SK-N-SH (cell line): Measurements from ENCODE around the gene YES1. TPM values are rescaled to one million over a fixed set of nuclear protein-coding genes. Genes with fewer than 3 reads are reported as not detected.

Experiments used
- CTCF ChIA-PET: fragments of 300-600, 350-600 bp; formaldehyde crosslinking; extraction: SDS; loops from one replicate; lab custom pipeline; 2021; lab: Yijun Ruan, JAX
- POLR2A ChIA-PET: fragments of 350-600 bp; sonication (Branson Sonifier 250); formaldehyde crosslinking; extraction: SDS; loops from one replicate; lab custom pipeline; 2020; ENCODE audit warnings: antibody characterized with exemption, inconsistent platforms; lab: Yijun Ruan, JAX
- DNase-seq: peaks from one replicate; pipeline ENCODE4 v3.0.0; 2012
- H2AFZ ChIP-seq: fragments of 200-600 bp; sonication (generic); 2 replicates; pipeline ENCODE4 v1.8.1; 2016; ENCODE audit warnings: antibody characterized with exemption, mild to moderate bottlenecking, low read depth
- H3F3A ChIP-seq: fragments of 200-600 bp; sonication (generic); replicated peaks from 2 replicates; pipeline ENCODE3; 2016; ENCODE audit warnings: antibody characterized with exemption, mild to moderate bottlenecking; ENCODE audit not compliant: insufficient read depth
- H3K27ac ChIP-seq, 2 experiments: fragments of 200-500 bp in 1 of 2; fragments of 200-600 bp in 1 of 2; sonication (Bioruptor generic) in 1 of 2; sonication (generic), shearing (Covaris generic) in 1 of 2; 2 replicates each; pipeline versions ENCODE4 v1.5.1 to v1.6.1; 2014 to 2016; ENCODE audit warnings: low read depth in 2 of 2, inconsistent platforms in 1 of 2, low read length in 1 of 2, mild to moderate bottlenecking in 1 of 2, mixed read lengths in 1 of 2
- H3K27me3 ChIP-seq: fragments of 200-600 bp; sonication (generic), shearing (Covaris generic); 2 replicates; pipeline ENCODE4 v1.6.1; 2016; ENCODE audit warnings: mixed run types; ENCODE audit not compliant: insufficient read depth
- H3K36me3 ChIP-seq, 2 experiments: fragments of 200-500 bp in 1 of 2; fragments of 200-600 bp in 1 of 2; sonication (Bioruptor generic) in 1 of 2; sonication (generic) in 1 of 2; replicated peaks in 1 of 2; 2 replicates each; pipeline versions ENCODE3 to v1.5.1; 2014 to 2016; ENCODE audit warnings: low read length in 1 of 2, mild to moderate bottlenecking in 1 of 2; ENCODE audit not compliant: insufficient read depth in 2 of 2, control insufficient read depth in 1 of 2
- H3K4me1 ChIP-seq, 2 experiments: fragments of 200-500 bp in 1 of 2; fragments of 200-600 bp in 1 of 2; sonication (Bioruptor generic) in 1 of 2; sonication (generic), shearing (Covaris generic) in 1 of 2; 2 replicates each; pipeline versions ENCODE4 v1.5.1 to v1.6.1; 2014 to 2016; ENCODE audit warnings: low read depth in 1 of 2, low read length in 1 of 2, mixed run types in 1 of 2; ENCODE audit not compliant: insufficient read depth in 2 of 2, control insufficient read depth in 1 of 2
- H3K4me2 ChIP-seq: fragments of 200-600 bp; sonication (generic), shearing (Covaris generic); 2 replicates; pipeline ENCODE4 v1.6.1; 2017; ENCODE audit warnings: mixed run types
- H3K4me3 ChIP-seq, 2 experiments: fragments of 200-500 bp in 1 of 2; fragments of 200-600 bp in 1 of 2; sonication (Bioruptor generic) in 1 of 2; sonication (generic), shearing (Covaris generic) in 1 of 2; 2 replicates each; pipeline versions ENCODE4 v1.5.1 to v1.8.1; 2014 to 2016; ENCODE audit warnings: low read depth in 2 of 2, inconsistent platforms in 1 of 2, low read length in 1 of 2, mild to moderate bottlenecking in 1 of 2, mixed read lengths in 1 of 2, moderate library complexity in 1 of 2
- H3K79me2 ChIP-seq: fragments of 200-600 bp; sonication (generic); 2 replicates; pipeline ENCODE4 v1.8.1; 2017; ENCODE audit warnings: mild to moderate bottlenecking; ENCODE audit not compliant: insufficient read depth
- H3K9ac ChIP-seq: fragments of 200-600 bp; sonication (generic); 2 replicates; pipeline ENCODE4 v1.6.1; 2017; ENCODE audit warnings: mixed run types
- H3K9me2 ChIP-seq: fragments of 200-600 bp; sonication (generic); 2 replicates; pipeline ENCODE4 v1.6.1; 2017; ENCODE audit warnings: mixed run types
- H3K9me3 ChIP-seq: fragments of 200-600 bp; sonication (generic); 2 replicates; pipeline ENCODE4 v1.6.1; 2017; ENCODE audit warnings: mixed run types, mild to moderate bottlenecking, moderate library complexity
- H4K20me1 ChIP-seq: fragments of 200-600 bp; sonication (generic); 2 replicates; pipeline ENCODE4 v1.6.1; 2017; ENCODE audit warnings: mild to moderate bottlenecking, mixed run types; ENCODE audit not compliant: insufficient read depth
- CHD2 ChIP-seq: fragments of 150-350 bp; IDR thresholded peaks from 2 replicates; pipeline ENCODE4 v1.6.1; 2018; ENCODE audit warnings: low read length; ENCODE audit not compliant: partially characterized antibody
- CTCF ChIP-seq: fragments of 200-600 bp; sonication (generic); IDR thresholded peaks from 2 replicates; pipeline ENCODE4 v1.6.1; 2017; ENCODE audit warnings: antibody characterized with exemption, mild to moderate bottlenecking, moderate library complexity
- ELF1 ChIP-seq: IDR thresholded peaks from 2 replicates; pipeline ENCODE4 v1.4.0; 2012
- EZH2phosphoT487 ChIP-seq: fragments of 200-600 bp; sonication (generic); IDR thresholded peaks from 2 replicates; pipeline ENCODE4 v1.6.1; 2017; ENCODE audit warnings: low read depth, mixed run types, mild to moderate bottlenecking, antibody characterized with exemption, moderate library complexity, borderline replicate concordance
- FOXJ3 ChIP-seq: sonication (generic); formaldehyde crosslinking; IDR thresholded peaks from 2 replicates; pipeline ENCODE4 v1.5.1; 2020; ENCODE audit warnings: mild to moderate bottlenecking, missing genetic modification reagents
- FOXM1 ChIP-seq: IDR thresholded peaks from 2 replicates; pipeline ENCODE4 v1.4.0; 2012; ENCODE audit warnings: low read depth, mild to moderate bottlenecking
- GABPA ChIP-seq: IDR thresholded peaks from 2 replicates; pipeline ENCODE4 v1.4.0; 2012; ENCODE audit warnings: low read depth, mild to moderate bottlenecking
- GATA2 ChIP-seq: sonication (generic); formaldehyde crosslinking; IDR thresholded peaks from 2 replicates; pipeline ENCODE4 v1.5.0; 2020; ENCODE audit warnings: mild to moderate bottlenecking, missing genetic modification reagents
- IRF3 ChIP-seq: fragments of 150-350 bp; IDR thresholded peaks from 2 replicates; pipeline ENCODE4 v1.6.1; 2016; ENCODE audit warnings: mild to moderate bottlenecking, low read depth, low read length
- JUND ChIP-seq: IDR thresholded peaks from 2 replicates; pipeline ENCODE4 v1.4.0; 2012
- MAX ChIP-seq: IDR thresholded peaks from 2 replicates; pipeline ENCODE4 v1.4.0; 2012; ENCODE audit warnings: low read depth
- RCOR1 ChIP-seq: fragments of 150-350 bp; IDR thresholded peaks from 2 replicates; pipeline ENCODE4 v1.6.1; 2017; ENCODE audit warnings: antibody characterized with exemption, low read length
- REST ChIP-seq: IDR thresholded peaks from 2 replicates; pipeline ENCODE4 v1.6.1; 2012; ENCODE audit warnings: mild to moderate bottlenecking, low read depth, low read length, moderate library complexity
- TAF1 ChIP-seq: IDR thresholded peaks from 2 replicates; pipeline ENCODE4 v1.6.1; 2012; ENCODE audit warnings: low read depth, mild to moderate bottlenecking, low read length, moderate library complexity, borderline replicate concordance
- YY1 ChIP-seq: IDR thresholded peaks from 2 replicates; pipeline ENCODE4 v1.4.0; 2012; ENCODE audit warnings: low read depth, mild to moderate bottlenecking
- WGBS: methylation state at CpG from one replicate; pipeline ENCODE4 v1.1.6; 2017; ENCODE audit warnings: low lambda C conversion rate; 5-methylcytosine and 5-hydroxymethylcytosine counted together
- polyA plus RNA-seq, 3 experiments: library from polyadenylated mRNA; depleted of rRNA; stranded (reverse); fragments of >200 nt; gene quantifications; 2 replicates each; pipeline ENCODE4 v1.2.3, GENCODE V29; 2012

The YES1 gene
- polyA plus RNA-seq, 1 of the 3 experiments (the other 2 are of a cell fraction), result 7.9 TPM

GRCh38 chr18:680392-680791, 131.7 kb downstream of the YES1 start:
- POLR2A ChIA-PET, result no interaction called here
- CTCF ChIA-PET, result interaction anchor here (0.8 kb wide), 1 partner anchor 11 kb away, joined by 3 read pairs; no protein-coding TSS in a partner anchor
- no peak overlapping the region for H2AFZ ChIP-seq
- H4K20me1 ChIP-seq, result no peaks in the 10 kb centered on the region
- no peak for DNase-seq
- TF ChIP-seq JUND (no peak), TAF1 (no peak), FOXJ3 (CRISPR knock-in tag) (no peak), CHD2 (no peak), IRF3 (no peak), REST (no peak), EZH2phosphoT487 (no peak), CTCF (no peak), MAX (no peak), YY1 (no peak), GATA2 (CRISPR knock-in tag) (no peak), RCOR1 (no peak), FOXM1 (no peak), GABPA (no peak), ELF1 (no peak)
- no peak overlapping the region for H3K4me3 ChIP-seq
- H3K9ac ChIP-seq, result no peak overlapping the region
- peaks cover 0 to 29% of the 10 kb centered on the region in 2 experiments for H3K36me3 ChIP-seq
- 98% methylated on average over 4 of the region's 4 CpGs for WGBS
- no peaks in the 10 kb centered on the region for H3K4me1 ChIP-seq
- H3K9me3 ChIP-seq, result no peaks in the 10 kb centered on the region
- H3F3A ChIP-seq, result peaks cover 5% of the 10 kb centered on the region
- no peak overlapping the region for H3K27ac ChIP-seq
- H3K9me2 ChIP-seq, result no peaks in the 10 kb centered on the region
- H3K27me3 ChIP-seq, result no peaks in the 10 kb centered on the region
- H3K79me2 ChIP-seq, result no peaks in the 10 kb centered on the region
- no peak overlapping the region for H3K4me2 ChIP-seq
